HepG2 (cell line): ENCODE measurements around the gene C18orf63. TPM values are rescaled to one million over a fixed set of nuclear protein-coding genes. Genes with fewer than 3 reads are reported as not detected.
"Not testable (repeated sequence)": the region's sequence is repeated elsewhere in the genome, so short reads cannot be mapped to it uniquely, and the experiment has no call there.

Source experiments
- ATAC-seq: fragments of 200-7000 bp; cut with Tn5 transposase; 3 replicates; pipeline ENCODE4 v1.9.1; 2020; ENCODE audit warnings: mild to moderate bottlenecking, moderate library complexity
- BruUV-seq: library from RNA; stranded (reverse); fragments of 400-500 nt; replicated peaks from 2 replicates; lab custom pipeline; 2021; lab: Mats Ljungman, UMichigan
- CTCF ChIA-PET: fragments of 300-600 bp; formaldehyde crosslinking; extraction: SDS; loops from one replicate; lab custom pipeline; 2021; ENCODE audit warnings: low total read pairs, inconsistent platforms, low intra/inter-chr PET ratio; lab: Yijun Ruan, JAX
- POLR2A ChIA-PET: fragments of 350-600 bp; sonication (Branson Sonifier 250); formaldehyde crosslinking; loops from one replicate; lab custom pipeline; 2020; ENCODE audit warnings: antibody characterized with exemption, inconsistent platforms; lab: Yijun Ruan, JAX
- DNase-seq: peaks from one replicate; pipeline ENCODE4 v3.0.0-alpha.2; 2015; ENCODE audit warnings: low spot score
- FAIRE-seq: peaks from 3 replicates; lab custom pipeline; 2011; peaks lifted over from hg19 to GRCh38; lab: Jason Lieb, UNC
- H2AFZ ChIP-seq: one replicate; pipeline ENCODE4 v1.6.1; 2011; ENCODE audit warnings: low read length, inconsistent platforms
- H3K27ac ChIP-seq: fragments of 300-600 bp; 3 replicates; pipeline ENCODE4 v1.8.0; 2011; ENCODE audit warnings: mixed run types, mild to moderate bottlenecking, mixed read lengths, low read length, inconsistent platforms; ENCODE audit not compliant: insufficient read depth; ENCODE audit errors: extremely low read length
- H3K27me3 ChIP-seq, 2 experiments: fragments of 200-600 bp in 1 of 2; 2 replicates in 1 of 2; 3 replicates in 1 of 2; pipeline versions ENCODE4 v1.6.0 to v1.8.0; 2011; ENCODE audit warnings: low read length in 2 of 2, mild to moderate bottlenecking in 2 of 2, moderate library complexity in 2 of 2, inconsistent platforms in 1 of 2; ENCODE audit not compliant: insufficient read depth in 2 of 2, control insufficient read depth in 1 of 2
- H3K36me3 ChIP-seq, 2 experiments: fragments of 200-600 bp in 1 of 2; replicated peaks in 1 of 2; 2 replicates in 1 of 2; 3 replicates in 1 of 2; pipeline versions ENCODE4 v1.5.1 to v1.8.0; 2011; ENCODE audit warnings: low read length in 2 of 2, inconsistent platforms in 1 of 2; ENCODE audit not compliant: insufficient read depth in 2 of 2, control insufficient read depth in 1 of 2
- H3K4me1 ChIP-seq: 2 replicates; pipeline ENCODE4 v1.5.1; 2012; ENCODE audit warnings: low read length, inconsistent platforms; ENCODE audit not compliant: insufficient read depth
- H3K4me2 ChIP-seq: 2 replicates; pipeline ENCODE4 v1.6.0; 2011; ENCODE audit warnings: low read depth, low read length, inconsistent platforms
- H3K4me3 ChIP-seq, 3 experiments: fragments of 200-600 bp in 1 of 3; sonication (generic), shearing (Covaris generic) in 1 of 3; replicated peaks in 1 of 3; 2 replicates each; pipeline ENCODE4 v1.5.1; 2011 to 2016; ENCODE audit warnings: low read length in 3 of 3, inconsistent platforms in 2 of 3, low read depth in 2 of 3, mild to moderate bottlenecking in 2 of 3, control low read depth in 1 of 3, mixed read lengths in 1 of 3; ENCODE audit not compliant: insufficient read depth in 1 of 3
- H3K79me2 ChIP-seq: one replicate; pipeline ENCODE4 v1.6.1; 2011; ENCODE audit warnings: low read length, inconsistent platforms; ENCODE audit not compliant: insufficient read depth
- H3K9ac ChIP-seq: 2 replicates; pipeline ENCODE4 v1.6.0; 2011; ENCODE audit warnings: mild to moderate bottlenecking, low read depth, low read length, inconsistent platforms; ENCODE audit not compliant: insufficient read depth
- H3K9me3 ChIP-seq: 2 replicates; pipeline ENCODE4 v1.5.1; 2012; ENCODE audit warnings: mild to moderate bottlenecking, low read length
- H4K20me1 ChIP-seq: 2 replicates; pipeline ENCODE4 v1.6.0; 2011; ENCODE audit warnings: inconsistent platforms, mild to moderate bottlenecking, low read length, moderate library complexity; ENCODE audit not compliant: insufficient read depth
- KLF15 ChIP-seq: sonication (generic); formaldehyde crosslinking; IDR thresholded peaks from 2 replicates; pipeline ENCODE4 v1.8.1; 2023; ENCODE audit warnings: borderline replicate concordance, mild to moderate bottlenecking, inconsistent platforms, missing genetic modification reagents, mixed read lengths
- TARDBP ChIP-seq: sonication (generic); formaldehyde crosslinking; IDR thresholded peaks from 2 replicates; pipeline ENCODE4 v1.8.0; 2022; ENCODE audit warnings: mild to moderate bottlenecking, missing genetic modification reagents
- ZMYM3 ChIP-seq: sonication (generic); formaldehyde crosslinking; IDR thresholded peaks from 2 replicates; pipeline ENCODE4 v1.5.1; 2020; ENCODE audit warnings: mild to moderate bottlenecking, missing genetic modification reagents
- ZNF121 ChIP-seq: sonication (generic); formaldehyde crosslinking; IDR thresholded peaks from 2 replicates; pipeline ENCODE4 v1.5.0; 2020; ENCODE audit warnings: mild to moderate bottlenecking, missing genetic modification reagents
- ZNF562 ChIP-seq: sonication (generic); formaldehyde crosslinking; IDR thresholded peaks from 2 replicates; pipeline ENCODE4 v1.8.0; 2022; ENCODE audit warnings: missing genetic modification reagents, borderline replicate concordance
- ZNF747 ChIP-seq: sonication (generic); formaldehyde crosslinking; IDR thresholded peaks from 2 replicates; pipeline ENCODE4 v1.8.1; 2023; ENCODE audit warnings: missing genetic modification reagents, mild to moderate bottlenecking, borderline replicate concordance
- WGBS: methylation state at CpG from one replicate; pipeline ENCODE4 v1.1.6; 2017; ENCODE audit warnings: low lambda C conversion rate; 5-methylcytosine and 5-hydroxymethylcytosine counted together
- in situ Hi-C: cut with HindIII; loops from 2 replicates; pipeline ENCODE4 v1.10.0; 2017; ENCODE audit warnings: low pct_unique_long_range_greater_than_20kb; ENCODE audit not compliant: extremely low pct_ligation_motif_present
- intact Hi-C: fragments of 100-400 bp; cut with micrococcal nuclease; formaldehyde crosslinking; loops from one replicate; pipeline ENCODE4 v1.10.0; 2022; ENCODE audit not compliant: unreplicated experiment
- polyA plus RNA-seq, 8 experiments: library from polyadenylated mRNA; depleted of rRNA in 3 of 8; stranded (reverse) in 7 of 8; unstranded in 1 of 8; fragments of >200 nt; fragmentation: Illumina TruSeq in 4 of 8; extraction: Trizol in 4 of 8; gene quantifications; 2 replicates each; pipeline versions ENCODE4 v1.2.1 to v1.2.3, GENCODE V29; 2011 to 2016; ENCODE audit warnings: low read depth in 4 of 8, missing spikeins in 1 of 8, mixed read lengths in 1 of 8; ENCODE audit not compliant: insufficient read depth in 1 of 8
- total RNA-seq, 5 experiments: library from RNA; depleted of rRNA; stranded (reverse); fragments of >200 nt; fragmentation: Illumina TruSeq; extraction: Trizol; gene quantifications; 2 replicates each; pipeline ENCODE4 v1.2.3, GENCODE V29; 2016; ENCODE audit warnings: low read depth in 1 of 5

Gene C18orf63
- total and polyA plus RNA-seq, 2 of the 13 experiments (the other 11 are each of a cell fraction or from before 2014, with no cell fraction given): 0.01 TPM; not detected in 1

- peak overlapping the region; percentile 15 for H3K27ac ChIP-seq
- POLR2A ChIA-PET: interaction anchor here (1.2 to 1.3 kb wide), 2 partner anchors 43 to 51 kb away, joined by 3 read pairs; no protein-coding TSS in a partner anchor
- 94% methylated on average over 1 of the region's 1 CpG for WGBS
- in situ Hi-C loops (loop anchor here (5.0 to 25.0 kb wide), 2 partner anchors 48 to 927 kb away; partner anchors contain the start of genes PTGR3 and TSHZ1), intact Hi-C loops (no loop called here)
- CTCF ChIA-PET: no interaction called here
- TF ChIP-seq TARDBP (CRISPR knock-in tag) (no peak), KLF15 (no peak), ZNF562 (CRISPR knock-in tag) (no peak), ZNF747 (CRISPR knock-in tag) (no peak)
- H2AFZ ChIP-seq: no peak overlapping the region
- no peak overlapping the region for H3K9ac ChIP-seq
- 0 out of 5 replicates have a peak, but pooled peaks cover 0 to 4% of the 10 kb centered on the region in 2 experiments for H3K36me3 ChIP-seq
- no peaks in the 10 kb centered on the region for H3K27me3 ChIP-seq
- no peak overlapping the region for H3K4me3 ChIP-seq
- peaks cover 97% of the 10 kb centered on the region for H3K4me1 ChIP-seq
- H3K9me3 ChIP-seq: no peaks in the 10 kb centered on the region
- ATAC-seq: no peak
- DNase-seq: no peak
- no TSS peak for BruUV-seq
- peaks cover 98% of the 10 kb centered on the region for H3K79me2 ChIP-seq
- FAIRE-seq: no peak
- no peaks in the 10 kb centered on the region for H4K20me1 ChIP-seq
- H3K4me2 ChIP-seq: peak overlapping the region; percentile 16; the same call in 1 of the 2 replicates
These were observed 30.7 kb upstream of the C18orf63 start for GRCh38 chr18:74284980-74285355.

GRCh38 chr18:74285583-74285982 is 30.1 kb upstream of the C18orf63 start:
- CTCF ChIA-PET, H3K4me3 ChIP-seq, FAIRE-seq, H3K27ac ChIP-seq, ATAC-seq, H3K27me3 ChIP-seq, DNase-seq, H2AFZ ChIP-seq, H3K4me2 ChIP-seq, BruUV-seq, H3K9me3 ChIP-seq, H4K20me1 ChIP-seq, intact Hi-C loops, H3K9ac ChIP-seq, H3K36me3 ChIP-seq: not testable (repeated sequence)
- Histone ChIP-seq H3K79me2 (peaks cover 98% of the 10 kb centered on the region), H3K4me1 (peaks cover 100% of the 10 kb centered on the region)
- in situ Hi-C loops: loop anchor here (25.0 kb wide), 1 partner anchor 927 kb away; the partner anchor contains the start of genes PTGR3 and TSHZ1
- POLR2A ChIA-PET: interaction anchor here (1.1 to 1.3 kb wide), 2 partner anchors 51 to 210 kb away, joined by 3 read pairs; partner anchors contain the start of gene CNDP2
- WGBS: 93% methylated on average over 3 of the region's 3 CpGs
- TF ChIP-seq ZNF121 (CRISPR knock-in tag): peak; percentile 92
- TF ChIP-seq ZMYM3 (CRISPR knock-in tag): peak; percentile 41; the same call in 1 of the 2 replicates
